ENCODE data around the gene SLC6A9.

The SLC6A9 gene

DNA sequence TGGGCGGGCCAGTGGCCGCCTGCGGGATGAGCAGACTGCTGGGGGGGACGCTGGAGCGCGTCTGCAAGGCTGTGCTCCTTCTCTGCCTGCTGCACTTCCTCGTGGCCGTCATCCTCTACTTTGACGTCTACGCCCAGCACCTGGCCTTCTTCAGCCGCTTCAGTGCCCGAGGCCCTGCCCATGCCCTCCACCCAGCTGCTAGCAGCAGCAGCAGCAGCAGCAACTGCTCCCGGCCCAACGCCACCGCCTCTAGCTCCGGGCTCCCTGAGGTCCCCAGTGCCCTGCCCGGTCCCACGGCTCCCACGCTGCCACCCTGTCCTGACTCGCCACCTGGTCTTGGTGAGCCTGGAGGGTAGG lies 50.1 kb downstream of the SLC6A9 start:
- DNase-seq = no peak

DNA sequence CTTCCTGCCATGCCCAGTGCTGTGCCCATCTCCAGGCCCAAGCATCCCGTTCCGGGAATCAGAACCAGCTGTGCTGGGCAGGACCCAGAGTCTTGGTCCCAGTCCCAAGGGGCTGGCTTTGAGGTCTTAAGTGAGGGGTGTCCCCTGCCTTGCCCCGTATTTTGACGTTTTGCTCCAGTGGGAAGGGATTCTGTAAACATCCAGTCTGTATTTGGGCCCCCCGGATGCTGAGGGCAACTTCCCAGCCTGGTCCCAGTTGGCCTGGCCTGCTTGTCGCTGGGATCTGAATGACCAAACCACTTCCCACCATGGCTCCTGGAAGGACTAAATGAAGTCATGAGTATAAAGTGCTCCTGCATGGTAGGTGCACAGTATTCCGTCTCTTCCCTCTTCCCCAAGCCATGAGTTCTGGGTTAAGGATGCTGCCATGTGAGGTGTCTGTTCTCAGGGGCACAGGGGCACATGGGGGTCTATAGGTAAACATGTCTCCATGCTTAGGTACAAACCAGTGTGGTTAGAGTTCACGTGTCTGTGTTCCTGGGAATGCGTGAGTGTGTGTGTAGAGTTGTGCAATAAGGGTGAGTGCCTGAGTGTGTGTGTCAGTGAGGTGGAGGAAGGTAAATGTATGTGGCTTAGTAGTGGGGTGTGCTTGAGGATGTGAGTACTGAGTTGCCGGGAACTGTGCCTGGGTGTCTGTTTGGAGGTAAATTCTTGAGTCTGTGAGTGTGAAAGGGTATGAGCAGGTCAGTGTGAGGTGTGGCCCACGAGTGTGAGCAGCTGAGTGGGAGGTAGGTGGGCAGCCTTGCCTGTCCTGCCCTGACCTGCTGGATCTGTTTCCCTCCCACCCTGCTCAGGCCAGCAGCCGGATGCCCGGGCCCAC lies 50.8 kb downstream of the SLC6A9 start:
- DNase-seq = no peak

DNA sequence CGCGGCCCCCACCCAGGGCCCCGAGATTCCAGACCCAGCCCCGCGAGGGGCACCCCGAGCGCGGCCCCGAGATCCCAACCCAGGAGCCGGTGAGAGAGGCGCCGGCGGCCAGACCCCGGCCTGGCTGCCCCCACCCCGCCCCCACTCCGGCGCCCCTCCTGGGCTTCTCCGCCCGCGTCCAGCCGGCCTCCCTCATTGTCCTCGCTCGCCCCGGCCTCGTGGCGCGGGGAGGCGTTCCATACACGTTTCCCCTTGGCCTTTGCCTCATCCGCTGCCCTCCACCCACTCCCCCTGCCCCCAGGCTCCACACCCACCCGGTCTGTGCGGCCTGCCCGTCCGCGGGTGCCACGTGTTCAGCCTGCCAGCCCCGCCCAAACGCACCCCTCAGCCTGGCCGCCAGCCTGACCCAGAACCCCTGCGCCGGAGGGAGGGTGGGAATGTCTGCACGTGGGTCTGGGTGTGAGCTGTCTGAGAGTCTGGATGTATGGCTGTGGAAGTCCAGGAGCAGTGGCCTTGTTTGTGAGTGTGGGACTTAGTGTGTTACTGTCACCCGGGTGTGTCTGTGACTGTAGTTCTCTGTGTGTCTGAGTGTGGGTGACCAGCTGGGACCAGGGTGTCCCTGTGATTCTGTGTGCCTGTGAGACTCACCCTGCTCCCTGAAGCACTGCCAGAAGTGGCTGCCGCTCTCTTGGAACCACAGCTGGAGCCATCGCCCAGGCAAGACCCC lies 51.6 kb downstream of the SLC6A9 start:
- no peak for DNase-seq

DNA sequence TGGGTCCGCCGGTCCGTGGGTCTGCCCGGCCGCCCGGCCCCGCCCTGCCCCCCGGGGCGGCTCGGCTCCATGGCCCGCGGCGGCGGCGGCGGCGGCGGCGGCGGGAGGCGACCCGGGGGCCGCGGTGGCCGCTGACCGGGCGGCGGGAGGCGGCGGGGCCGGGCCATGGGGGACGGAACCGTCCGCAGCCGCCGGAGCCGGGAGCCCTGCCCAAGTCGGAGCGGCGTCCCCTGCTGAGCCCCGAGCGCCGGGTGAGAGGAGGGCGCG lies 52.1 kb downstream of the SLC6A9 start:
- DNase-seq = no peak

DNA sequence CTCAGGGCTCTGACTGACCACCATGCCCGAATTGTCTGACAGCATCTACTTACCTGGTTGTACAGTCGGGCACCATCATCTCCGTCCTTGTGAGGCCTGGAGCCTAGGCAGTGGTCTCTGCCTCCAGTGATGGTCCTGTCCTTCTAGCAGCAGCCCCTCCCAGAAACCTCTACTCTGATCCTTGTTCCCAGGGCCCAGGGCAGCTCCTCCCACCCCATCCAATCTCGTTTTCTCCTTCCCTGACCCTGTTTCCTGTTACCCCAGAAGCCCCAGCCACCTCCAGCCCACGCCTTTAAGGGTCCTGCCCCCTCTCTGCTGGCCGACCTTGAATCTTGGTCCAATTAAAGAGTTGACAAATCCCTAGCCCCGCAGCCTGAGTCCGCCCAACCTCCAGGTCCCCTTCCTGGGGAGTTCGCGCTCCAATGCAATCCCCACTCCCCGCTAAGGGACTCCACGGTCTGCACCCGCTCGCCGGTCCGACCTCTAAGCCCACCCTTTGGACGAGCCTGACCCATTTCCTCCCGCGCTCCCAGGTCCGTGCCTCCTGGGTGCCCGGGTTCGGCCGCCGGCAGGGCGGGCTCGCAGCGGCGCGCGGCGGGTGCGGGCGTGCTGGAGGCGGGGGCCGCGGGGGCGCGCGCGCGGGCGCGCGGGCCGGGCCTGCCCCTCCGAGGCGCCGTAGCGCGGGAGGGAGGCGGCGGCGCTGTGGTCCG lies 52.6 kb downstream of the SLC6A9 start, which contains the start of gene B4GALT2:
TSS of gene B4GALT2 (plus strand) at position 660 of the 710 bp plus-strand sequence. CDS start 1,951 bp downstream, outside the sequence.
- DNase-seq = no peak

DNA sequence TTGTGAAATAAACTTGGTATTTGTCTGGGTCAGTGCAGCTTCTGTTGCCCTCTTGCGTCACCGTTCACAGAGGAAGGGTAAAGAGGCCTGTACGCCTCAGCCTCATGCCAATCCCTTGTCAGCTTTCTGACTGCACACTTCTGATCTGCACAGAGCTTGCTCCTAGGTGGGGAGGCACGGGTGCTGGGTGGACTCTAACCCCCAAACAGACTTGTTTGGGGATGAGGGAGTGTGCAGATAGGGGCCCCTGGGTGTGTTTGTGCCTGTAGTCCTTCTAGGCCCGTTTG lies 53.1 kb downstream of the SLC6A9 start:
- DNase-seq = no peak

DNA sequence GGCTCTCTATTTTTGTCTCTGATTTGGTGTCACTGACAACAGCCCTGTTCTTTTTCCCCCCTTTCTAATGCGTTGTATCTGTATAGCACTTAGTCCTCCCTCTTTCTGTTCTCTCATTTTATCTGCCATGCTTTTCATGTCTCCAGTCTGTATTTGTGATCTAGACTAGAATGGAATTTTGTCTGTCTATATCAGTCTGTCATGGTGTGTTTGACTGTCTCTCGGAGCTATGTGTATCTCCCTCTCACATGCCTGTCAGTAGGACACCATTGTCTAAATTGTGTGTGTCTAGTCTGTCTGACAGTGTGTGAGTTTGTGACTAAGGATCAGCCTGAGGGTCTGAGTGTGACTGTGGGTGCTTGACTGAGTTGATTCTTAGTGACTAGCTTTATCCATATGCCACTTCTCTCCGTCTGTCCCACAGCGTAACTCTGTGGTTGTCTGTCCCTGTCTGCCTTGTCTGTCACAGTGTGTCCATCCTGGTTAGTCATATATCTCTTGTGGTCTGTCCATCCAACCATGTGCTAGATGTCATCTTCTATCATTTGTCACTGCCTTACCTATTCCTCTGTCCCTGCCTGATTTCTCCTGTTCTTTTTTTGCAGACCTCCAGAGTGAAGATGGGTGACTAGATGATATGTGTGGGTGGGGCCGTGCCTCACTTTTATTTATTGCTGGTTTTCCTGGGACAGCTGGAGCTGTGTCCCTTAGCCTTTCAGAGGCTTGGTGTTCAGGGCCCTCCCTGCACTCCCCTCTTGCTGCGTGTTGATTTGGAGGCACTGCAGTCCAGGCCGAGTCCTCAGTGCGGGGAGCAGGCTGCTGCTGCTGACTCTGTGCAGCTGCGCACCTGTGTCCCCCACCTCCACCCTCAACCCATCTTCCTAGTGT lies 53.6 kb downstream of the SLC6A9 start:
- no peak for DNase-seq

DNA sequence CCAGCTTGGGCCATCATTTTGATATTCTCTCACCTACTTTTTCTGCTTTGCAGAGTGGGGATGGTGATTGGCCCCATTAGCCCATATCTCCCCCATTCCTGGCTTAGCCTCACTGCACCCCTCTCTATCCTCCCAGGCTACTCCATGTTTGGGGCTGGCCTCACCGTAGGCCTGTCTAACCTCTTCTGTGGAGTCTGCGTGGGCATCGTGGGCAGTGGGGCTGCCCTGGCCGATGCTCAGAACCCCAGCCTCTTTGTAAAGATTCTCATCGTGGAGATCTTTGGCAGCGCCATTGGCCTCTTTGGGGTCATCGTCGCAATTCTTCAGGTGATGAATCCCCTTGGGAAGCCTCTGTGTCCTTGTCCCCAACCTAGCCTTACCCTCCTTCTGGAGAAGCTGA lies 54.4 kb downstream of the SLC6A9 start:
- DNase-seq = no peak

DNA sequence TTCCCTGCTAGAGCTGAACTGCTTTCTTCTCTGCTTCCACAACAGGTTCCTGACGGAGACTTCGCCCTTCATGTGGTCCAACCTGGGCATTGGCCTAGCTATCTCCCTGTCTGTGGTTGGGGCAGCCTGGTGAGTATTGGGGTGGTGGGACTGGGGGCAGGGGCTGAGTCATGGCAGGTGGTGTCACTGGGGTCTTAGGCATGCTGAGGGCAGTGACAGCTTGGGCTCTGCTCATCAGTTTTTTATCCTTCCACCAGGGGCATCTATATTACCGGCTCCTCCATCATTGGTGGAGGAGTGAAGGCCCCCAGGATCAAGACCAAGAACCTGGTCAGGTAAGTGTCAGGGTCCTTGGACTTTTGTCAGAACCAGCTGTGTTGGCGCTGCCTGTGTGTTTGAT lies 55.2 kb downstream of the SLC6A9 start:
- DNase-seq = no peak

DNA sequence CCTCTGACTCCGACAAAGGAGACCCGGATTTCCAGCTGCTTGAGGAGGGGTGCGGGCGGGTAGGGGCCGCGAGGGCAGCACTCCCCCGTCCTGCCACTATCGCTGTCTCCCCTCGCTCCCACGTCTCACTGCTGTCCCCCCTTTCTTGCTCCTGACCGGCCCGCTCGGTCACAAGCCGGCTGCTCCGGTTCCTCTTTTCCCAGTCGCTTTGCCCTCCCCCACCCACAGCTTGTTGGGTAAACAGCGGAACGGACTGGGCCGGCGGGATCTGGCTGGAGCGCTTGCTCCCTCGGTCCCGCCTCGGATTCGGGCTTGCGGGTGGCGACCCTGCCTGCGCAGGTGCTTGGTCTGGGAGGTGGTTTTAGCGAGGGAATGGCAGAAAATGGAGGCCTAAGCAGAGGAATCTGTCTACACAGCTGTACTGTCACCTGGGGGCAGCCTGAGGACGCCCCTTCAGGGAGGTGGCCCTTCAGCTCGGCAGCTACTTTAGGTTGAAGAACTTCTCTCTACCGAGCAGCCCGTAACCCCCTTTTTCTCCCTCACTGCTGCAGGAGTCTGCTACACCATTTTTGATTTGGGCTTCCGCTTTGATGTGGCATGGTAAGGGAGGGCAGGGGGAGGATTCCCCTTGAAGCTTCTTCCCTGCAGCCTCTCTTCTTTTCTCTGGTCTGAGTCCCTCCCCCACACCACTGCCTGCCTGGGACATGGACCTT lies 55.9 kb downstream of the SLC6A9 start:
- DNase-seq = no peak

DNA sequence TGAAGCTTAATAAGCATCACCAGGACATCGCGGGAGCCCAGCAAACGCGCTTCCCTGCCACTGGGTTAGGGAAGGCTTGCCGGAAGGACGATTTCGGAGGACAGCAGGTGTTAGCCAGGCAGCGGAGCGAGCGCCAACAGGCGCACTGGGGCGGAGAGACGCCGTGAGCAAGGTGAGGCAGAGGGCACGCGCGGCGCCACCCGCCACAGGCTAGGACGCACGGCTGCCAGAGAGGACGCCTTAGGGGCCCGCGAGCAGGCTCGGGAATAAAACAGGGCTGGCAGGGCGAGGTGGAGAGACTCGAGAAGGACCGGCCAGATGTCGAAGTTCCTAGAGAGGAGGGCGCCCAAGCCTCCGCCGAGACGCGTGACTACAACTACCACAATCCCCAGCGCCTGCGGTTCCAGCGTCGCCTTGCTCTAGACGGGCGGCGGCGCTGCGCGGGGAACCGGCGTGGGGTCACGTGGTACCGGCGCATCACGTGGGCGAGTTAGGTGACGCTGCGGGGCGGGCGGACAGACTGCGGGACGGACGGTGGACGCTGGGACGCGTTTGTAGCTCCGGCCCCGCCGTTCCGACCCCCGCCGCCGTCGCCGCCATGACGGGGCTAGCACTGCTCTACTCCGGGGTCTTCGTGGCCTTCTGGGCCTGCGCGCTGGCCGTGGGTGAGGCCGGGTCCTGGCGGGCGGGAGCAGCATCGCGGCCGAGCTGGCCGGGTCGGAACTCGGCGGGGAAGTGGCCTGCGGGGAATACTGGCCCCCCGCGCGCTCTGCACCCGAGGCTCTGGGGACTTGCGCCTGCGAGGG lies 56.6 kb downstream of the SLC6A9 start, which contains the start of gene ATP6V0B:
TSS of gene ATP6V0B (plus strand) at position 518 of the 806 bp plus-strand sequence. CDS start at position 599, 81 bp downstream.
- peak; percentile 87 for DNase-seq

DNA sequence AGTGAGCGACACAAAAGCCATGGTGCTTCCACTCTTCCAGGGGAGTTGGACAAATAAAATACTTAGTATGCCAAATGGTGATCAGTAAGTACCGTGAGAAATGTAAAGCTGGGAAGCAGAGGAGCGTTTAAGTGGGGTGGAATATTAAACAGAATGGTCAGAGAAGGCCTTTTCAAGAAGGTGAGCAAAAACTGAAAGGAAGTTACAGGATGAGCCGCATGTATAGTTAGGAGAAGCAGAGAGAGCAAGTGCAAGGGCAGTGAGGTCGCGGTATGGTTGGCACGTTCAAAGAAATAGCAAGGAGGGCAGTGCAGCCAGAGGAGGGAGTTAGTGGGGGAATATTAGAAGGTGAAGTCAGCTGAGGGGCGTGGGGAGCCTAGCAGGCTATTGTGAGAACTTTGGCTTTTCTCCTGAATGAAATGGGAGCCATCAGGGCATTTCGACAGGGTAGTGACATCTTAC lies 57.2 kb downstream of the SLC6A9 start:
- DNase-seq = peak; percentile 52

DNA sequence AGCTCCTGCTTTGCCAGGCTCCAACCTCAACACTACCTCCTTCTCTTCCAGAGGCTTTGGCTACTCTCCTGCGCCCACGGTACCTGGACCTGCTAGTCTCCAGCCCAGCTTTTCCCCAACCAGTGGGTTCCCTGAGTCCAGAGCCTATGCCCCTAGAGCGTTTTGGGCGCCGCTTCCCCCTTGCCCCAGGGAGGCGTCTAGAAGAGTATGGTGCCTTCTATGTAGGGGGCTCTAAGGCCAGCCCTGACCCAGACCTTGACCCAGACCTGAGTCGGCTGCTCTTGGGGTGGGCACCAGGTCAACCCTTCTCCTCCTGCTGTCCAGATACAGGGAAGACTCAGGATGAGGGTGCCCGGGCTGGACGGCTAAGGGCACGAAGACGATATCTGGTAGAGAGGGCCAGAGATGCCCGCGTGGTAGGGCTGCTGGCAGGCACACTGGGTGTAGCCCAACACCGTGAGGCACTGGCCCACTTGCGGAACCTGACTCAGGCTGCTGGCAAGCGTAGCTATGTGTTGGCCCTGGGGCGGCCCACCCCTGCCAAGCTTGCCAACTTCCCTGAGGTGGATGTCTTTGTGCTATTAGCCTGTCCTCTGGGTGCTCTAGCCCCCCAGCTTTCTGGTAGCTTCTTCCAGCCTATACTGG lies 59.8 kb downstream of the SLC6A9 start:
- DNase-seq = no peak

DNA sequence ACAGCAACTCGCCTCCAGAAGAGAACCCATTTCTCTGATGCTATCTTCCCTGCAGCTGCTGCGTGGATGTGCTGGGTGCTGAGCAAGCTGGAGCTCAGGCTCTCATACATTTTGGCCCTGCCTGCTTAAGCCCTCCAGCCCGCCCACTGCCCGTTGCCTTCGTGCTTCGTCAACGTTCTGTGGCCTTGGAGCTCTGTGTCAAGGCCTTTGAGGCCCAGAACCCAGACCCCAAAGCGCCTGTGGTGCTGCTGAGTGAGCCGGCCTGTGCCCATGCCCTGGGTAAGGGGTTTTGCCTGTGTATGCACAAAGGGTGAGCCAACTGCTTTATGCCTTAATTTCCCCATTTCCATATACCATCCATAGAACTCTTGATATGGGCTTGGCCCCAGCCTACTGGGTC lies 60.4 kb downstream of the SLC6A9 start:
- no peak for DNase-seq

DNA sequence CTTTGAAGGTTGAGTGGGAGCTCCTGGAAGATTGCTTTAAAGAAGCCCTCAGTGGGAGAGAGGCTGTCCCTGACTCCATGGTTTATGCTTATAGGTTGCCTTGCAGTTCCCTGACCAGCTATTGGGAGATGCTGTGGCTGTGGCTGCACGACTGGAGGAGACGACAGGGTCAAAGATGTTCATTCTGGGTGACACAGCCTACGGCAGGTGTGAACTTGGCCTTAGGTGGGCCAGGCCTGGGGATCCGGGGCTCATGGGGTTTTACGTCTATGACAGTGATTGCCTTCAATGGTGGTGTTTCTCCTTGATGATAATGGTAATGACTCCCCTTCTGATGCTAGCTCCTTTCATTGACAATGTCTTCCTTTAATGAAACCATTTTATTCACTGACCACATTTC lies 60.8 kb downstream of the SLC6A9 start:
- DNase-seq = no peak

DNA sequence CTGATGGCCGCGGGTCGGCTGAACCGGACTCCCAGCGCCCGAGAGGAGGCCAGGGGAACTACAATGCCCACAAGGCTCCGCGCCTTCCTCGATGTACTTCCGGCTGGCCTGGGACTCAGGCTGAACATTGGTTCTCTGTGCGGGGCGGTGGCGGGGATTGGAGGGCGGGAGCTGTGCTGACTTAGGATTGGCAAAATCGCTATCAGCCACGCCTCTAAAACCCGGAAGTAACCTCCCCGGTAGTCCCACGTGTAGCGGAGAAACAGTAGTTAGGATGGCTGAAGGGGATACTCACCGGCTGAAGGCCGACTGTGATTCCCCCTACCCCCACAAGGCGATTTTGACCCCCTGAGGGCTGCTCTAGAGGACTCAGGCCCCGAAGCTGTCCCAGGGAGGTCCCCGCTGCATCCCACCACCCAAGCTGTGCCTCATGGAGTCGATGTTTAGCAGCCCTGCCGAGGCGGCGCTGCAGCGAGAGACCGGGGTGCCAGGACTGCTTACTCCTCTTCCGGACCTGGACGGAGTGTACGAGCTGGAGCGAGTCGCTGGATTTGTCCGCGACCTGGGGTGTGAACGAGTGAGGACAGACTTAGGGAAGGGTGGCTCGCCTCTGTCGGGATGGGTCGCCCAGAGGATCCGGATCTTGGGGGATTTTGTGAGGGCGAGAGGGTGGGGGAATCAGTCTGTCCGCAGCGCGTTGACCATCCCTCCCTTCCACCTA lies 61.4 kb downstream of the SLC6A9 start, which contains the start of gene DPH2:
TSS of gene DPH2 (plus strand) at position 265 of the 721 bp plus-strand sequence. CDS start at position 431, 166 bp downstream.
- peak; percentile 89 for DNase-seq

DNA sequence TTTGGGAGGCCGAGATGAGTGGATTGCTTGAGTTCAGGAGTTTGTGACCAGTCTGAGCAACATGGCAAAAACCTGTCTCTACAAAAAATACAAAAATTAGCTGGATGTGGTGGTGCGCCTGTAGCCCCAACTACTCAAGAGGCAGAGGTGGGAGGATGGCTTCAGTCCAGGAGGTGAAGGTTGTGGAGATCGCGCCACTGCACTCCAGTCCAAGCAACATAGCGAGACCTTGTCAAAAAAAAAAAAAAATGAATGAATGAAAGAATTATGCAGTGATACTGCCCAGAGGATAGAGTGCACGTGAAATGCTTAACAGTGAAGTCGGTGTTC lies 61.9 kb downstream of the SLC6A9 start:
- no peak for DNase-seq

DNA sequence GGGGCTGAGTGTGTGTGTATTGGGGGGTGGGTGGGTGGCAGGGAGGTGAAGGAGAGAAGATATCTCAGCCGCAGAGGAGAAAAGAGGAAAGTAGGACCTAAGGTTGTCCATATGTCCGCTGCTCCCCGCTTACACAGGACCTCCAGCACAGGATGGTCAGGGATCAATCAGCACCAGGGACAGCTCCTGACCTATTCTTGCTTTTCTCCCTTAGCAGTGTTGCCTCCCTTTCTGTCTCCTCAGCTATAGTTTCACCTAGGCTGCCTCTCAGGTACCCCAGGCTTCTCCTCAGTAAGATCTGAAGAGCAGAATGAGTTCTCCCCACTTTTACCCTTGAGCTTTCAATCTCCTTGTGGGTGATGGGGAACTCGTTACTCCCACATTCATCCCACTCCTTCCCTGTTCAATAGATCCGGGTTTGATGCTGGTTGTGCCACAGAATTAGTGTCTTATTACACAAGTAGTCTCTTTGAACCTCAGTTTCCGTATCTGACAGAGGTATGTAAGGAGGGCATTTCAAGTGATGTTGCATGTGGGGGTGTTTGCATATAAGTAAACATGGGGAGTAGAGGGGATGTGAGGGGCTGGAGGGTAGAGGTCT lies 62.8 kb downstream of the SLC6A9 start:
- no peak for DNase-seq

DNA sequence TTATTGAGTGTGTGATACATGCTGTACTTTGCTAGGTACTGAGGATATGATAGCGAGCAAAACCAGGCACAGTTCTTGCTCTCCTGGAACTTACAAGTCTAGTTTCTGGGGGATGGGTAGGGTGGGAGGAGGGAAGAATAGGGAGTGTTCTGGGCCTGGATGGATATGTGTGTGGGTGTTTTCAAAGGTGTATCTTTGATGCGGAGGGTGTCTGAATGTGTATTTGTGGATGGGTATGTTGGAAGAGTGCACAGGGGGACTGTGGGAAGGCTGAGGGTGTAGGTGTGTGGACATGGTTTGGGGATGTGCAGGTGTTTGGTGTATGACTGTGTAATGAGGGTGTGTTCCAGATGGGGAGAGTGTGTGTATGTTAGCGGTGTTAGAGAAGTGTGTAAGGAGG lies 65.9 kb downstream of the SLC6A9 start:
- DNase-seq = no peak

DNA sequence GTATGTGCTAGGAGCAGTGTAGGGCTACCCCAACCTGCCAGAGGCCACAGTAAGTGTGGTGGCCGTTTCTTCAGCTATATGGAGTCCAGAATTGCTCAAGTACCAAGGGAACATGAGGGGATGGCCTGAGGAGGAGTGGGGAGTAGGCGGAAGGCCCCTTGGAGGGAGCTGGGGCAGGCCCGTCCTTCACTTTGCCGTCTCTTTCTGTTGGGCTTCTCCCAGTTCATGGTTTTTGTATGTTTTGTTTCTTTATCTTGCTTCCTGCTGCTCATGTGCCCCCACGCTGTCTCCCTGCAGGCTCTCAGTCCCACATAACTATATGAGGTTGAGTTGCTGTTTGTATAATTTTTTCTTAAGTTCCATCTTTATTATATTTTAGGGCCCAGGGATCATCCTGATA lies 67.4 kb downstream of the SLC6A9 start:
- DNase-seq = no peak
